Vagina (tissue), 2 donors: ENCODE results near the gene CARM1.

Experiments used
- CTCF ChIP-seq, 3 experiments: fragments of 450-650 bp in 2 of 3; fragments of 200-600 bp in 1 of 3; sonication (generic) in 1 of 3; IDR thresholded peaks; one replicate each; pipeline ENCODE4 v1.5.1; 2017 to 2019; ENCODE audit warnings: antibody characterized with exemption in 3 of 3, mild to moderate bottlenecking in 2 of 3, moderate library complexity in 2 of 3
- POLR2A ChIP-seq, 2 donors: fragments of 450-650 bp; IDR thresholded peaks; one replicate each; pipeline ENCODE4 v1.6.1; 2017; ENCODE audit warnings: antibody characterized with exemption in 2 of 2, mild to moderate bottlenecking in 2 of 2, moderate library complexity in 2 of 2
- POLR2AphosphoS5 ChIP-seq, 2 donors: sonication (generic); formaldehyde crosslinking; IDR thresholded peaks; one replicate each; pipeline ENCODE4 v1.9.0; 2017; ENCODE audit warnings: antibody characterized with exemption in 2 of 2, mild to moderate bottlenecking in 2 of 2, low read depth in 1 of 2; ENCODE audit not compliant: insufficient read depth in 1 of 2

DNA sequence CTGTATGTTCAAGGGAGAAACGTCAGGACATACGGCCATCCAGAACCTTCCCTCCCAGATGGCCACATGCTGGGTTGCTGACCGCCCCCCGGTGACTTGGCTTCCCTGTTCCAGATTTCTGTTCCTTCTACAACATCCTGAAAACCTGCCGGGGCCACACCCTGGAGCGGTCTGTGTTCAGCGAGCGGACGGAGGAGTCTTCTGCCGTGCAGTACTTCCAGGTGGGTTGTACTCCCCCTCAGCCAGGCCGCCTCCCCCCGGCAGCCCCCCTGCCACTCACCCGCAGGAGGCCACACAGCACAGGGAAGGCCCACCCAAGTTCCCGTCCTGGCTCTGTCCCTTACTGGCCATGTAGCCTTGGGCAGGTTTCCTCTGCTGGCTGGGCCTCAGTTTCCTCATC lies 36.6 kb downstream of the CARM1 start:
- TF ChIP-seq CTCF (IDR thresholded peaks at IDR 0.05) (no peak), POLR2A (IDR thresholded peaks at IDR 0.05) (no peak), POLR2AphosphoS5 (IDR thresholded peaks at IDR 0.05; ENCODE audit: insufficient read depth in 1 of 2, low read depth in 1 of 2) (no peak)
